Thyroid gland (tissue), 4 donors: Measurements from ENCODE around the gene SH3RF1.
"Not testable (repeated sequence)": the region's sequence is repeated elsewhere in the genome, so short reads cannot be mapped to it uniquely, and the experiment has no call there.

Experiments
- POLR2A ChIP-seq, 2 donors: fragments of 450-650 bp; IDR thresholded peaks; one replicate each; pipeline ENCODE4 v1.6.1; 2017; ENCODE audit warnings: antibody characterized with exemption in 2 of 2, mild to moderate bottlenecking in 2 of 2, moderate library complexity in 1 of 2
- TF ChIP-seq, protein P1 (sequence below), 6 experiments: fragments of 200-600 bp in 3 of 6; fragments of 450-650 bp in 3 of 6; sonication (generic) in 3 of 6; IDR thresholded peaks; one replicate each; pipeline ENCODE4 v1.5.1; 2016 to 2019; ENCODE audit warnings: antibody characterized with exemption in 6 of 6, mild to moderate bottlenecking in 2 of 6, inconsistent platforms in 1 of 6, moderate library complexity in 1 of 6

DNA sequence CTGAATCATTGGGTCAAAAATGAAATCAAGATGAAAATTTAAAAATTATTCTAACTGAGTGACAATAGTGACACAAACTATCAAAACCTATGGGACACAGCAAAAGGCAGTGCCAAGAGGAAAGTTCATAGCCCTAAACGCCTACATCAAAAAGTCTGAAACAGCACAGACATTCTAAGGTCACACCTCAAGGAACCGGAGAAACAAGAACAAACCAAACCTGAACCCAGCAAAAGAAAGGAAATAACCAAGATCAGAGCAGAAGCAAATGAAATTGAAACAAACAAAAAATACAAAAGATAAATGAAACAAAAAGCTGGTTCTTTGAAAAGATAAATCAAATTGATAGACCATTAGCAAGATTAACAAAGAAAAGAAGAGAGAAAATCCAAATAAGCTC is 80.8 kb downstream of the SH3RF1 start:
- TF ChIP-seq, protein P1, sequence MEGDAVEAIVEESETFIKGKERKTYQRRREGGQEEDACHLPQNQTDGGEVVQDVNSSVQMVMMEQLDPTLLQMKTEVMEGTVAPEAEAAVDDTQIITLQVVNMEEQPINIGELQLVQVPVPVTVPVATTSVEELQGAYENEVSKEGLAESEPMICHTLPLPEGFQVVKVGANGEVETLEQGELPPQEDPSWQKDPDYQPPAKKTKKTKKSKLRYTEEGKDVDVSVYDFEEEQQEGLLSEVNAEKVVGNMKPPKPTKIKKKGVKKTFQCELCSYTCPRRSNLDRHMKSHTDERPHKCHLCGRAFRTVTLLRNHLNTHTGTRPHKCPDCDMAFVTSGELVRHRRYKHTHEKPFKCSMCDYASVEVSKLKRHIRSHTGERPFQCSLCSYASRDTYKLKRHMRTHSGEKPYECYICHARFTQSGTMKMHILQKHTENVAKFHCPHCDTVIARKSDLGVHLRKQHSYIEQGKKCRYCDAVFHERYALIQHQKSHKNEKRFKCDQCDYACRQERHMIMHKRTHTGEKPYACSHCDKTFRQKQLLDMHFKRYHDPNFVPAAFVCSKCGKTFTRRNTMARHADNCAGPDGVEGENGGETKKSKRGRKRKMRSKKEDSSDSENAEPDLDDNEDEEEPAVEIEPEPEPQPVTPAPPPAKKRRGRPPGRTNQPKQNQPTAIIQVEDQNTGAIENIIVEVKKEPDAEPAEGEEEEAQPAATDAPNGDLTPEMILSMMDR (IDR thresholded peaks at IDR 0.05): not testable (repeated sequence)
- not testable (repeated sequence) for TF ChIP-seq POLR2A (IDR thresholded peaks at IDR 0.05)
